Immature natural killer cell (primary cell): ENCODE measurements around the gene NLGN4X. TPM values are rescaled to one million over a fixed set of nuclear protein-coding genes. Genes with fewer than 3 reads are reported as not detected.

ENCODE experiments used
- DNase-seq, 3 donors: peaks; one replicate each; pipeline ENCODE4 v3.0.0; 2022; ENCODE audit warnings: mixed read lengths in 1 of 3
- H3K27ac Mint-ChIP-seq, 6 donors: one replicate each; pipeline ENCODE4 v1.8.0; 2020; ENCODE audit warnings: mixed read lengths in 6 of 6, mild to moderate bottlenecking in 5 of 6, inconsistent platforms in 4 of 6, moderate library complexity in 3 of 6
- H3K27me3 Mint-ChIP-seq, 3 donors: one replicate each; pipeline ENCODE4 v1.8.0; 2020 to 2021; ENCODE audit warnings: low read depth in 3 of 3, mild to moderate bottlenecking in 3 of 3, mixed read lengths in 3 of 3, moderate library complexity in 3 of 3, inconsistent platforms in 1 of 3
- H3K36me3 Mint-ChIP-seq, 3 donors: one replicate each; pipeline ENCODE4 v1.8.0; 2020; ENCODE audit warnings: mixed read lengths in 3 of 3, inconsistent platforms in 2 of 3, mild to moderate bottlenecking in 2 of 3
- H3K4me1 Mint-ChIP-seq, 2 donors: one replicate each; pipeline ENCODE4 v1.8.0; 2020; ENCODE audit warnings: inconsistent platforms in 2 of 2, mild to moderate bottlenecking in 2 of 2, mixed read lengths in 2 of 2, moderate library complexity in 1 of 2
- H3K4me3 Mint-ChIP-seq, 5 donors: one replicate each; pipeline ENCODE4 v1.8.0; 2020; ENCODE audit warnings: mild to moderate bottlenecking in 5 of 5, mixed read lengths in 5 of 5, inconsistent platforms in 3 of 5, moderate library complexity in 3 of 5
- H3K9me3 Mint-ChIP-seq, 6 donors: one replicate each; pipeline ENCODE4 v1.8.0; 2020; ENCODE audit warnings: mild to moderate bottlenecking in 6 of 6, mixed read lengths in 6 of 6, inconsistent platforms in 4 of 6, moderate library complexity in 3 of 6
- polyA plus RNA-seq, 3 donors: library from polyadenylated mRNA; unstranded; fragments of 300-500 nt; fragmentation: Illumina TruSeq; gene quantifications; one replicate each; pipeline ENCODE4 v1.2.3, GENCODE V29; 2021

NLGN4X gene
- polyA plus RNA-seq, result not detected

- peaks cover 0 to 21% (median 6%) of the 10 kb centered on the region in 6 donors for H3K9me3 Mint-ChIP-seq
- peaks cover 0 to 6% (median 0%) of the 10 kb centered on the region in 3 donors for H3K36me3 Mint-ChIP-seq
- no peak within 1 kb of the TSS for H3K27ac Mint-ChIP-seq
- H3K4me1 Mint-ChIP-seq, result no peaks in the 10 kb centered on the region
- H3K4me3 Mint-ChIP-seq, result no peak within 1 kb of the TSS
- no peak for DNase-seq
- H3K27me3 Mint-ChIP-seq, result peaks cover 2 to 22% (median 6%) of the 10 kb centered on the region in 3 donors
Measured at GRCh38 chrX:6228720-6229119, at the start of gene NLGN4X. Gene NLGN4X, minus strand, starts transcription at chrX:6228867. Its CDS starts 77,401 bp downstream, at chrX:6151466.

GRCh38 chrX:6266041-6266440 is 37.4 kb upstream of the NLGN4X start:
- no peaks in the 10 kb centered on the region for H3K36me3 Mint-ChIP-seq
- DNase-seq, result no peak
- peaks cover 0 to 9% (median 0%) of the 10 kb centered on the region in 6 donors for H3K9me3 Mint-ChIP-seq
- H3K4me3 Mint-ChIP-seq, result no peak overlapping the region
- no peaks in the 10 kb centered on the region for H3K4me1 Mint-ChIP-seq
- no peak overlapping the region for H3K27ac Mint-ChIP-seq
- H3K27me3 Mint-ChIP-seq, result peaks cover 0 to 3% (median 0%) of the 10 kb centered on the region in 3 donors

- Mint-ChIP-seq H3K36me3 (no peaks in the 10 kb centered on the region), H3K4me1 (no peaks in the 10 kb centered on the region), H3K27ac (no peak overlapping the region), H3K9me3 (peaks cover 0 to 5% (median 2%) of the 10 kb centered on the region in 6 donors), H3K4me3 (no peak overlapping the region), H3K27me3 (no peaks in the 10 kb centered on the region)
- DNase-seq, result no peak
Measured at GRCh38 chrX:6262959-6263358, 34.3 kb upstream of the NLGN4X start.

DNA sequence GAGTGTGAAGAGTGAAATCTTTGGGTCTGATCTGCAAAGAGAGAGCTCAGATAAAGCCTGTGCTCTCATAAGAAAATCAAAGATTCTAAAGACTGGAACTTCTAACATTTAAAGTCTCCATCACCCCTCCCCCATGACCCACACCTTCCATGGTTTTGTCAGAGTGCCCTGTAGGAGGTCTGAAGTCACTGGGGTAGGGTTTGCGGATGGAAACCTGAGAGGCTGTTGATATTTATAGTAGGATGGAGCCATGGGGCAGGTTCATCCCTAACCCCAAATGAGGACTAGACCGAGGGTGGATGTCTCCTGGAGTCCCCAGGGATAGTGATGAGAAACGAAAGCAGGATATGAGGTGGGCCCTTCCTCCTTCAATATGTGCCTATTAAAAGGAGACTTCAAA is 28.4 kb upstream of the NLGN4X start:
- H3K4me1 Mint-ChIP-seq, result no peaks in the 10 kb centered on the region
- no peak overlapping the region for H3K4me3 Mint-ChIP-seq
- no peak overlapping the region for H3K27ac Mint-ChIP-seq
- DNase-seq, result no peak
- H3K27me3 Mint-ChIP-seq, result peaks cover 0 to 4% (median 2%) of the 10 kb centered on the region in 3 donors
- H3K9me3 Mint-ChIP-seq, result peaks cover 0 to 10% (median 0%) of the 10 kb centered on the region in 6 donors
- H3K36me3 Mint-ChIP-seq, result no peaks in the 10 kb centered on the region

- Mint-ChIP-seq H3K4me3 (no peak overlapping the region), H3K4me1 (no peaks in the 10 kb centered on the region), H3K27me3 (peaks cover 0 to 2% (median 0%) of the 10 kb centered on the region in 3 donors), H3K27ac (no peak overlapping the region), H3K9me3 (peaks cover 0 to 29% (median 8%) of the 10 kb centered on the region in 6 donors), H3K36me3 (no peaks in the 10 kb centered on the region)
- DNase-seq, result no peak
Measured at GRCh38 chrX:6244666-6245065, 16.0 kb upstream of the NLGN4X start.

- Mint-ChIP-seq H3K27ac (no peak overlapping the region), H3K4me3 (no peak overlapping the region), H3K4me1 (no peaks in the 10 kb centered on the region), H3K9me3 (peaks cover 0 to 11% (median 1%) of the 10 kb centered on the region in 6 donors), H3K27me3 (peaks cover 0 to 3% (median 0%) of the 10 kb centered on the region in 3 donors), H3K36me3 (no peaks in the 10 kb centered on the region)
- no peak for DNase-seq
Measured at GRCh38 chrX:6238576-6238975, 9.9 kb upstream of the NLGN4X start.

- no peak for DNase-seq
- peaks cover 0 to 6% (median 0%) of the 10 kb centered on the region in 3 donors for H3K36me3 Mint-ChIP-seq
- peaks cover 0 to 21% (median 6%) of the 10 kb centered on the region in 6 donors for H3K9me3 Mint-ChIP-seq
- H3K4me1 Mint-ChIP-seq, result no peaks in the 10 kb centered on the region
- H3K4me3 Mint-ChIP-seq, result no peak overlapping the region
- H3K27me3 Mint-ChIP-seq, result peaks cover 2 to 22% (median 6%) of the 10 kb centered on the region in 3 donors
- H3K27ac Mint-ChIP-seq, result no peak overlapping the region
Measured at GRCh38 chrX:6227935-6228334, 732 bp downstream of the NLGN4X start.

DNA sequence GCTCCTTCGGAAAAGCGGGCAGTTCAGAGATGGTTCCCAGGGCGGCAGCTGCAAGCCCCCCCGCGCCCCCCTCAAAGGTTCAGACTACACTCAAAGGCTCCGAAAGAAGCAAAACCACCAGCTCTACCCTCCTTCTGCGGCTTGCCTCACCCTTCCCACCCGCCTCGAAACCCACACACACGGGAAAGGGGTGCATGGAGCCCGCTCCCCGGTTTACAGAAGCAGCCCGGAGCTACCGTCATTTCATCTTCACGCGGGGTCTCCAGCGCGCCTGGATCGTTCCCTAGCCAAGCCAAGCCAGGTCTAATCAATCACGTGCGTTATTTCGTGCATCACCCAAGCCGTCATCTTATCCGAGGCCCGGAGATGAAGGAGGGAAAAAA is 1.2 kb downstream of the NLGN4X start:
- no peaks in the 10 kb centered on the region for H3K4me1 Mint-ChIP-seq
- no peak overlapping the region for H3K4me3 Mint-ChIP-seq
- peaks cover 0 to 21% (median 6%) of the 10 kb centered on the region in 6 donors for H3K9me3 Mint-ChIP-seq
- H3K27ac Mint-ChIP-seq, result no peak overlapping the region
- H3K36me3 Mint-ChIP-seq, result peaks cover 0 to 6% (median 0%) of the 10 kb centered on the region in 3 donors
- no peak for DNase-seq
- H3K27me3 Mint-ChIP-seq, result peaks cover 3 to 22% (median 6%) of the 10 kb centered on the region in 3 donors

DNA sequence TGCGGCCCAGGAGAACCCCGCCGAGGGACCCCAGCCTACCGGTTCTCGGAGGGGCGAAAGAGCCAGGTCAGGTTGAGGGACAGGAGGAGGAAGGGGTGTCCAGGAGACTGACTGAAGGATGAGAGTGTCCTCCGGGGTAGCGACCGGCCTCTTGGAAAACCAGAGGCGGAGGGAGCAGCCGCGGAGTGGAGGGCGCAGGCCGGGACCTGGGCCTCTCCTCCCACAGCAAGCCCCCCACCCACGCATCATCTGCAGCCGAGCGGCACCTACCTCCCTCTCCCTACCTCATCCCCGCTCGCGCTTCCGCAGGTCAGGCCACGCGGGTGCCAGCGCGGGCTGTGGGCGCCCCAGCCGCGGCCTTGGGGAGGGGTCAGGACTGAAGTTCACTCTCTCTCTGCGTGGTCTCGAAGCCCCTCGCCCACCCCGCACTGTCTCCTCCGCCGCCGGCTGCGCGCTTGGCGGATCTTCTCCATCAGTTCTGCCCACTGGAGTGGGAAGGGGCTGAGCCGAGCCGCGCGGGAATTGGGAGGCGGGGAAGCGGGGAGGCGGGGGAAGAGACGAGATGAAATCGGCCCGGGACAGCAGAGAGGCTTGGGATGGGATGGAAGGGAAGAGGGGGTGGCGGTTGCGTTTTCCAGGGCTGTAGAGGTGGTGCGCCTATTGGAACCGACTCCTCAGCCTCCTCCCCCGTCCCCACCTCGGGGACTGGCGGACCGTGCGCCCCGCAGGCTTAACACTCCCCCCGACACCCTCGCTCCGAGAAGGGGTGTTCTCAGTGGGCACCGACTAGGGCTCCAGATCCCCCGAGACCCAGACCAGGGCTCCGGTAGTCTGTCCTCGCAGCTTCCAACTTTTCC is 1.8 kb downstream of the NLGN4X start:
- H3K4me3 Mint-ChIP-seq, result no peak overlapping the region
- no peak for DNase-seq
- peaks cover 3 to 22% (median 4%) of the 10 kb centered on the region in 3 donors for H3K27me3 Mint-ChIP-seq
- H3K9me3 Mint-ChIP-seq, result peaks cover 0 to 21% (median 6%) of the 10 kb centered on the region in 6 donors
- no peaks in the 10 kb centered on the region for H3K4me1 Mint-ChIP-seq
- H3K27ac Mint-ChIP-seq, result no peak overlapping the region
- peaks cover 0 to 6% (median 0%) of the 10 kb centered on the region in 3 donors for H3K36me3 Mint-ChIP-seq

DNA sequence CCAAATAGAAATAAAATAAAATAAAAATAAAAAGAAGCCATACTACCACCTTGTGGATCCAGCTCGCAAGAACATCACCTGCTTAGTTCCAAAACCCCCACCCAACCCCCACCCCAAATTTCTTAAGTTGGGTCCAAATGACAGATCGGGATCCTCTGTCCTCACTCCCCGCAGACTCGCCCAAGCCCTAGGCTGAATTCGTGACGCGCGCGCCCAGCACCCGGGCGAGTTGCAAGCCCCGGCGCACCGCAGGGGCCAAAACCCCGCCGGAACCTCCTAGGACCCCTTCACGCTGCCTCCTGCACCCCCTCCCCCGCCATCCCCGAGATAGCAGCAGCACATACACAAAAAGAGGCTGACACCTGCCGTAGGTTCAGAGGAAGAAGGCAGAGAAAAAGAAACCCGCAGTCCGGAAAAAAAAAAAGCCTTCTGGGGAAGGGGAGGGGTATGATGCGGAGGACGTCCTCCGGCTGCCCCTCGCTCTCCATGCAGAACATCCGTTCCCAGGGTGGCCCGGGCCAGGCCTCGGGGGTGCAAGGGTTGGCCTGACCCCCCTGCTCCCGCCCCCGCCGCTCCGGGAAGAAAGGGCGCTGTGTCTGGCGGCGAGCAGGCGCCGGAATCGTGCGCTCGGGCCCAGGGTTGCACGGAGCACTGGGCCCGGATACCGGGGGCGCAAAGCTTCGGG is 2.6 kb downstream of the NLGN4X start:
- no peak overlapping the region for H3K27ac Mint-ChIP-seq
- peaks cover 0 to 21% (median 6%) of the 10 kb centered on the region in 6 donors for H3K9me3 Mint-ChIP-seq
- H3K27me3 Mint-ChIP-seq, result peaks cover 3 to 21% (median 4%) of the 10 kb centered on the region in 3 donors
- no peak overlapping the region for H3K4me3 Mint-ChIP-seq
- peaks cover 0 to 6% (median 0%) of the 10 kb centered on the region in 3 donors for H3K36me3 Mint-ChIP-seq
- DNase-seq, result no peak
- H3K4me1 Mint-ChIP-seq, result no peaks in the 10 kb centered on the region

DNA sequence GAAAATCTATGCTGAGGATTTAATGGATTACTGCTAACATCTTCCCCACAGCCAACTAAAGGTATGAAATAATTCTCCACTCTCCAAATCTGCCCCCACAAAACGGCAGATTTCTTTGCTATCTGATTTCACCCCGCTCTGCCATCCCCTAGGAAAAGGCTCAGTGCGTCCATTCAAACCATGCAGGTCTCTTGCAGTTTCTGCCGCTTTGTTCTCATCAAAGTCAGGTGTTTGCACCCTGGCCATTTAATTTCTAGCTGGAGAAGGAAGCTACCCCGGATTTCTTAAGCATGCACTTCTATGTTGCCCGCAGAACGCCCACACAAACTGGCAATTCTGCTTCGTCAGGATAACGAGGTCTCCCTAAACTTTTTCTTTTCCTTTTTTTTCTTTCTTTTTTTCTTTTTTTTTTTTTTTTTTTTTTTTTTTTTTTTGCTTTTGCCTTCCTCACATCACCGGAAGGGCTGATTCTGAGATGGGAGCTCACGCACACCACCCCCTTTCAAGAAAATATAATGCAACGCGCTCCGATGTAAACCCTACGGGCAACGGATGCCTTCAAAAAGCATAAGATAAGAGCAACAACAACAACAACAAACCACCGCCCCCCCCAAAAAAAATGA is 3.3 kb downstream of the NLGN4X start:
- Mint-ChIP-seq H3K27ac (no peak overlapping the region), H3K9me3 (peaks cover 0 to 21% (median 5%) of the 10 kb centered on the region in 6 donors), H3K4me3 (no peak overlapping the region), H3K36me3 (peaks cover 0 to 6% (median 0%) of the 10 kb centered on the region in 3 donors), H3K27me3 (peaks cover 3 to 20% (median 4%) of the 10 kb centered on the region in 3 donors), H3K4me1 (no peaks in the 10 kb centered on the region)
- DNase-seq, result no peak

- Mint-ChIP-seq H3K9me3 (peaks cover 0 to 11% (median 6%) of the 10 kb centered on the region in 6 donors), H3K36me3 (peaks cover 0 to 3% (median 0%) of the 10 kb centered on the region in 3 donors), H3K4me3 (no peak overlapping the region), H3K27me3 (peaks cover 3 to 10% (median 4%) of the 10 kb centered on the region in 3 donors), H3K27ac (no peak overlapping the region), H3K4me1 (no peaks in the 10 kb centered on the region)
- no peak for DNase-seq
Measured at GRCh38 chrX:6223516-6223915, 5.2 kb downstream of the NLGN4X start.

GRCh38 chrX:6210230-6210629 is 18.4 kb downstream of the NLGN4X start:
- Mint-ChIP-seq H3K4me1 (no peaks in the 10 kb centered on the region), H3K4me3 (no peak overlapping the region), H3K36me3 (no peaks in the 10 kb centered on the region), H3K27ac (no peak overlapping the region), H3K27me3 (no peaks in the 10 kb centered on the region), H3K9me3 (peaks cover 0 to 6% (median 2%) of the 10 kb centered on the region in 6 donors)
- DNase-seq, result no peak
